IMR-90 (cell line): ENCODE measurements around the gene CIRBP. TPM values are rescaled to one million over a fixed set of nuclear protein-coding genes. Genes with fewer than 3 reads are reported as not detected.

Experiments
- ATAC-seq: fragments of 200-7000 bp; cut with Tn5 transposase; 2 replicates; pipeline ENCODE4 v1.9.1; 2020; ENCODE audit warnings: low read depth, mild to moderate bottlenecking, moderate library complexity
- BruUV-seq: library from RNA; stranded (reverse); fragments of 400-500 nt; replicated peaks from 2 replicates; lab custom pipeline; 2021; lab: Mats Ljungman, UMichigan
- CTCF ChIA-PET: fragments of 300-600 bp; formaldehyde crosslinking; extraction: SDS; loops from one replicate; lab custom pipeline; 2021; ENCODE audit warnings: antibody characterized with exemption; lab: Yijun Ruan, JAX
- POLR2A ChIA-PET: fragments of 300-600 bp; sonication (Branson Sonifier 250); formaldehyde crosslinking; loops from one replicate; lab custom pipeline; 2022; ENCODE audit warnings: antibody characterized with exemption; ENCODE audit not compliant: unreplicated experiment; lab: Charles Lee
- DNase-seq: peaks from one replicate; pipeline ENCODE4 v3.0.0; 2013
- H2AFZ ChIP-seq: replicated peaks from 2 replicates; pipeline ENCODE3; 2013; ENCODE audit warnings: low read length, mild to moderate bottlenecking; ENCODE audit not compliant: poor library complexity
- H2AK5ac ChIP-seq: 2 replicates; pipeline ENCODE4 v1.6.1; 2013; ENCODE audit warnings: low read depth, low read length, inconsistent platforms
- H2AK9ac ChIP-seq: replicated peaks from 2 replicates; pipeline ENCODE3; 2013; ENCODE audit warnings: mild to moderate bottlenecking, low read depth, low read length, moderate library complexity; ENCODE audit not compliant: poor library complexity
- H2BK120ac ChIP-seq: 2 replicates; pipeline ENCODE4 v1.6.1; 2013; ENCODE audit warnings: low read depth, low read length, inconsistent platforms
- H2BK15ac ChIP-seq: 3 replicates; pipeline ENCODE4 v1.6.1; 2013; ENCODE audit warnings: low read depth, low read length, inconsistent platforms
- H2BK20ac ChIP-seq: 2 replicates; pipeline ENCODE4 v1.6.1; 2013; ENCODE audit warnings: low read depth, mild to moderate bottlenecking, inconsistent platforms, low read length, moderate library complexity
- H2BK5ac ChIP-seq: 2 replicates; pipeline ENCODE4 v1.6.1; 2013; ENCODE audit warnings: mild to moderate bottlenecking, low read depth, low read length, inconsistent platforms; ENCODE audit not compliant: poor library complexity, severe bottlenecking
- H3K14ac ChIP-seq: replicated peaks from 2 replicates; pipeline ENCODE4 v1.6.1; 2013; ENCODE audit warnings: low read depth, low read length, inconsistent platforms
- H3K18ac ChIP-seq: 2 replicates; pipeline ENCODE4 v1.6.1; 2013; ENCODE audit warnings: low read depth, low read length, control low read depth
- H3K23ac ChIP-seq: 2 replicates; pipeline ENCODE4 v1.6.1; 2013; ENCODE audit warnings: low read depth, low read length, inconsistent platforms
- H3K27ac ChIP-seq: 2 replicates; pipeline ENCODE4 v1.5.1; 2013; ENCODE audit warnings: mild to moderate bottlenecking, control low read depth, low read length; ENCODE audit not compliant: insufficient read depth
- H3K27me3 ChIP-seq: 2 replicates; pipeline ENCODE4 v1.6.1; 2013; ENCODE audit warnings: low read length; ENCODE audit not compliant: control insufficient read depth, insufficient read depth
- H3K36me3 ChIP-seq: 2 replicates; pipeline ENCODE4 v1.6.1; 2013; ENCODE audit warnings: low read length, mixed read lengths; ENCODE audit not compliant: control insufficient read depth, insufficient read depth
- H3K4ac ChIP-seq: 2 replicates; pipeline ENCODE4 v1.6.1; 2013; ENCODE audit warnings: low read depth, low read length, inconsistent platforms
- H3K4me1 ChIP-seq: 2 replicates; pipeline ENCODE4 v1.6.1; 2013; ENCODE audit warnings: low read length, mixed read lengths; ENCODE audit not compliant: control insufficient read depth, insufficient read depth
- H3K4me2 ChIP-seq: 2 replicates; pipeline ENCODE4 v1.6.1; 2013; ENCODE audit warnings: low read depth, mild to moderate bottlenecking, control low read depth, low read length, moderate library complexity
- H3K4me3 ChIP-seq: 2 replicates; pipeline ENCODE4 v1.5.1; 2013; ENCODE audit warnings: low read depth, mild to moderate bottlenecking, control low read depth, low read length, moderate library complexity; ENCODE audit not compliant: insufficient read depth
- H3K56ac ChIP-seq: 2 replicates; pipeline ENCODE4 v1.6.1; 2013; ENCODE audit warnings: low read length, inconsistent platforms; ENCODE audit not compliant: insufficient read depth; ENCODE audit errors: extremely low read depth
- H3K79me1 ChIP-seq, 2 experiments: 2 replicates each; pipeline ENCODE4 v1.6.1; 2013; ENCODE audit warnings: low read length in 2 of 2, inconsistent platforms in 1 of 2, low read depth in 1 of 2
- H3K9ac ChIP-seq: 2 replicates; pipeline ENCODE4 v1.6.1; 2013; ENCODE audit warnings: low read depth, low read length, control low read depth
- H3K9me1 ChIP-seq: 2 replicates; pipeline ENCODE4 v1.6.1; 2013; ENCODE audit warnings: low read length, inconsistent platforms; ENCODE audit not compliant: insufficient read depth
- H3K9me3 ChIP-seq: 2 replicates; pipeline ENCODE4 v1.6.1; 2013; ENCODE audit warnings: low read length; ENCODE audit not compliant: control insufficient read depth, insufficient read depth
- H4K20me1 ChIP-seq: 2 replicates; pipeline ENCODE4 v1.6.1; 2013; ENCODE audit warnings: low read length, inconsistent platforms; ENCODE audit not compliant: insufficient read depth
- H4K5ac ChIP-seq: 2 replicates; pipeline ENCODE4 v1.6.1; 2013; ENCODE audit warnings: mild to moderate bottlenecking, low read depth, low read length, control low read depth
- H4K8ac ChIP-seq, 2 experiments: 2 replicates each; pipeline ENCODE4 v1.6.1; 2013; ENCODE audit warnings: low read depth in 2 of 2, low read length in 2 of 2, control low read depth in 1 of 2, inconsistent platforms in 1 of 2
- H4K91ac ChIP-seq: 2 replicates; pipeline ENCODE4 v1.6.1; 2013; ENCODE audit warnings: low read depth, low read length, inconsistent platforms; ENCODE audit not compliant: insufficient read depth
- CHD1 ChIP-seq: IDR thresholded peaks from 2 replicates; pipeline ENCODE4 v1.6.1; 2012; ENCODE audit warnings: low read depth, low read length, improper control_type of control experiment
- CTCF ChIP-seq: conservative IDR thresholded peaks from 2 replicates; pipeline ENCODE4 v1.5.1; 2012; ENCODE audit warnings: mild to moderate bottlenecking, low read depth, low read length, improper control_type of control experiment
- MAFK ChIP-seq: IDR thresholded peaks from 2 replicates; pipeline ENCODE4 v1.6.1; 2012; ENCODE audit warnings: low read depth, low read length, improper control_type of control experiment
- MAZ ChIP-seq: IDR thresholded peaks from 2 replicates; pipeline ENCODE4 v1.6.1; 2012; ENCODE audit warnings: low read depth, mild to moderate bottlenecking, low read length, improper control_type of control experiment, moderate library complexity, borderline replicate concordance
- MXI1 ChIP-seq: IDR thresholded peaks from 2 replicates; pipeline ENCODE4 v1.6.1; 2012; ENCODE audit warnings: low read depth, mild to moderate bottlenecking, low read length, moderate library complexity, borderline replicate concordance
- POLR2A ChIP-seq: IDR thresholded peaks from 2 replicates; pipeline ENCODE4 v1.6.1; 2012; ENCODE audit warnings: mild to moderate bottlenecking, low read depth, low read length
- RCOR1 ChIP-seq: IDR thresholded peaks from 2 replicates; pipeline ENCODE4 v1.6.1; 2012; ENCODE audit warnings: mild to moderate bottlenecking, low read length, improper control_type of control experiment; ENCODE audit not compliant: insufficient replicate concordance
- RFX5 ChIP-seq: IDR thresholded peaks from 2 replicates; pipeline ENCODE4 v1.8.0; 2012; ENCODE audit warnings: low read depth, mild to moderate bottlenecking, low read length, moderate library complexity
- USF2 ChIP-seq: fragments of 150-350 bp; IDR thresholded peaks from 2 replicates; pipeline ENCODE4 v1.6.1; 2017; ENCODE audit warnings: mild to moderate bottlenecking, antibody characterized with exemption, low read length, low read depth
- WGBS, 2 experiments: methylation state at CpG; one replicate each; pipeline versions ENCODE4 v1.1.5 to v1.1.7; 2013; ENCODE audit warnings: missing lambda C conversion rate in 2 of 2; ENCODE audit not compliant: insufficient read length in 1 of 2; ENCODE audit errors: extremely low coverage in 2 of 2; 5-methylcytosine and 5-hydroxymethylcytosine counted together
- dilution Hi-C: fragments of 300-500 bp; cut with HindIII; formaldehyde crosslinking; loops from one replicate; pipeline ENCODE4 v1.14.3; 2018; ENCODE audit warnings: low sequenced_read_pairs; ENCODE audit not compliant: unreplicated experiment
- in situ Hi-C: fragments of 300-500 bp; cut with MboI; formaldehyde crosslinking; loops from 3 replicates; pipeline ENCODE4 v1.14.3; 2019; ENCODE audit warnings: low sequenced_read_pairs, inconsistent platforms, mixed read lengths
- intact Hi-C: fragments of 100-400 bp; cut with micrococcal nuclease; formaldehyde crosslinking; loops from 2 replicates; pipeline ENCODE4 v1.10.0; 2022
- polyA plus RNA-seq, 3 experiments: library from polyadenylated mRNA; depleted of rRNA; stranded (reverse); fragments of >200 nt; gene quantifications; 2 replicates each; pipeline ENCODE4 v1.2.3, GENCODE V29; 2012; ENCODE audit warnings: low replicate concordance in 1 of 3
- total RNA-seq: library from RNA; depleted of rRNA; stranded (reverse); fragments of >200 nt; gene quantifications from 2 replicates; pipeline ENCODE4 v1.2.3, GENCODE V29; 2012

Gene CIRBP
- total and polyA plus RNA-seq, 2 of the 4 experiments (the other 2 are of a cell fraction) = 299 to 542 TPM

GRCh38 chr19:1304197-1304924, 35.2 kb downstream of the CIRBP start:
- H3K4me3 ChIP-seq = no peak overlapping the region
- H4K8ac ChIP-seq = no peak overlapping the region
- DNase-seq (no peak), ATAC-seq (no peak)
- H2AK5ac ChIP-seq = no peak overlapping the region
- no peak overlapping the region for H3K14ac ChIP-seq
- H3K18ac ChIP-seq = no peak overlapping the region
- no peak overlapping the region for H3K27ac ChIP-seq
- H3K9me3 ChIP-seq = no peaks in the 10 kb centered on the region
- no peaks in the 10 kb centered on the region for H3K9me1 ChIP-seq
- H2AK9ac ChIP-seq = no peak overlapping the region
- H3K36me3 ChIP-seq = no peaks in the 10 kb centered on the region
- no peaks in the 10 kb centered on the region for H3K4me1 ChIP-seq
- H2BK5ac ChIP-seq = no peak overlapping the region
- H3K79me1 ChIP-seq = no peaks in the 10 kb centered on the region
- in situ Hi-C loops (no loop called here), intact Hi-C loops (no loop called here), dilution Hi-C loops (no loop called here)
- no peak overlapping the region for H2AFZ ChIP-seq
- H3K23ac ChIP-seq = no peak overlapping the region
- H2BK20ac ChIP-seq = no peak overlapping the region
- no peak overlapping the region for H3K9ac ChIP-seq
- H2BK15ac ChIP-seq = no peak overlapping the region
- H4K5ac ChIP-seq = no peak overlapping the region
- no peak overlapping the region for H3K56ac ChIP-seq
- CTCF ChIA-PET = no interaction called here
- no peak overlapping the region for H3K4ac ChIP-seq
- H4K91ac ChIP-seq = no peak overlapping the region
- H3K4me2 ChIP-seq = no peak overlapping the region
- H2BK120ac ChIP-seq = no peak overlapping the region
- H4K20me1 ChIP-seq = no peaks in the 10 kb centered on the region
- POLR2A ChIA-PET = interaction anchor here (0.6 kb wide), 1 partner anchor 355 kb away, joined by 28 read pairs; no protein-coding TSS in a partner anchor
- H3K27me3 ChIP-seq = peaks cover 2% of the 10 kb centered on the region; the same call in 1 of the 2 replicates
- TF ChIP-seq POLR2A = no peak
- no peak for TF ChIP-seq MAZ
- no peak for TF ChIP-seq USF2
- no peak for TF ChIP-seq CTCF
- TF ChIP-seq MXI1 = no peak
- TF ChIP-seq CHD1 = no peak
- TF ChIP-seq RCOR1 = no peak
- TF ChIP-seq MAFK = no peak
- no peak for TF ChIP-seq RFX5
- 82% methylated on average over 13 of the region's 28 CpGs; no CpG with 5 or more reads in 1 of the 2 experiments for WGBS, 2 experiments
- BruUV-seq = no TSS peak
